ENCODE data around the gene SCGB1C1.
"Not testable (repeated sequence)": the region's sequence is repeated elsewhere in the genome, so short reads cannot be mapped to it uniquely, and the experiment has no call there.

The SCGB1C1 gene

GRCh38 chr11:192674-193128 is at the start of gene SCGB1C1:
Gene SCGB1C1, plus strand, starts transcription at chr11:193078. Its CDS starts 22 bp downstream, at chr11:193100.
- DNase-seq = not testable (repeated sequence)

GRCh38 chr11:180242-180641 is 12.6 kb upstream of the SCGB1C1 start:
- DNase-seq = not testable (repeated sequence)

- DNase-seq = not testable (repeated sequence)
These were observed 3.6 kb upstream of the SCGB1C1 start for GRCh38 chr11:189200-189783.

- DNase-seq = not testable (repeated sequence)
These were observed 3.0 kb upstream of the SCGB1C1 start for GRCh38 chr11:189843-190311.

- not testable (repeated sequence) for DNase-seq
These were observed 2.3 kb upstream of the SCGB1C1 start for GRCh38 chr11:190546-190945.

GRCh38 chr11:191490-192478 is 1.1 kb upstream of the SCGB1C1 start:
- DNase-seq = not testable (repeated sequence)

- not testable (repeated sequence) for DNase-seq
These were observed 603 bp downstream of the SCGB1C1 start for GRCh38 chr11:193481-193880.

- no peak for DNase-seq
These were observed 4.2 kb downstream of the SCGB1C1 start for GRCh38 chr11:196786-197731.

GRCh38 chr11:197741-198235 is 4.9 kb downstream of the SCGB1C1 start:
- DNase-seq = no peak

- DNase-seq = no peak
These were observed 5.4 kb downstream of the SCGB1C1 start for GRCh38 chr11:198236-198806.

GRCh38 chr11:199004-199581 is 6.2 kb downstream of the SCGB1C1 start:
- DNase-seq = no peak

- DNase-seq = no peak
These were observed 6.9 kb downstream of the SCGB1C1 start for GRCh38 chr11:199782-200181.

- DNase-seq = no peak
These were observed 7.5 kb downstream of the SCGB1C1 start for GRCh38 chr11:200224-201003.

- DNase-seq = no peak
These were observed 9.1 kb downstream of the SCGB1C1 start for GRCh38 chr11:201966-202365.

- DNase-seq = no peak
These were observed 9.6 kb downstream of the SCGB1C1 start for GRCh38 chr11:202490-202889.

GRCh38 chr11:203056-203944 is 10.4 kb downstream of the SCGB1C1 start:
- no peak for DNase-seq

GRCh38 chr11:203945-204586 is 11.2 kb downstream of the SCGB1C1 start:
- no peak for DNase-seq

GRCh38 chr11:204587-205109 is 11.8 kb downstream of the SCGB1C1 start:
- no peak for DNase-seq

Data from NCI-H510A (cell line).